GM19397 (cell line): ENCODE results near the gene EMILIN1.
"Not testable (repeated sequence)": the region's sequence is repeated elsewhere in the genome, so short reads cannot be mapped to it uniquely, and the experiment has no call there.

Experiments used
- ATAC-seq: cut with Tn5 transposase; IDR thresholded peaks from one replicate; pipeline ENCODE4 v1.9.1; 2021; ENCODE audit warnings: mild to moderate bottlenecking, moderate library complexity; ENCODE audit not compliant: unreplicated experiment

Gene EMILIN1

DNA sequence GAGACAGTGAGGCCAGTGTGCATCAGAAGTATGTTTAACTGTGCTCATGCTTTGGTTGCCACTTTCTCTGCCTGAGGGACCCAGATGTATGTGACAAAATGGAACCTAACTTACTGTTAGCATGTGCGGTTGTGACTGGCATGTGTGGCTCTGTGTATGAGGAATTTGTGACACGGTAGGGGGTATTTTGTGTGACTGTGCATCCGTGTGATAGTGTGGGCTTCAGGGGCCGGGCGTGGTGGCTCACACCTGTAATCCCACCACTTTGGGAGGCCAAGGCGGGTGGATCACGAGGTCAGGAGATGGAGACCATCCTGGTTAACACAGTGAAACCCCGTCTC lies 40.9 kb downstream of the EMILIN1 start:
- ATAC-seq = not testable (repeated sequence)

DNA sequence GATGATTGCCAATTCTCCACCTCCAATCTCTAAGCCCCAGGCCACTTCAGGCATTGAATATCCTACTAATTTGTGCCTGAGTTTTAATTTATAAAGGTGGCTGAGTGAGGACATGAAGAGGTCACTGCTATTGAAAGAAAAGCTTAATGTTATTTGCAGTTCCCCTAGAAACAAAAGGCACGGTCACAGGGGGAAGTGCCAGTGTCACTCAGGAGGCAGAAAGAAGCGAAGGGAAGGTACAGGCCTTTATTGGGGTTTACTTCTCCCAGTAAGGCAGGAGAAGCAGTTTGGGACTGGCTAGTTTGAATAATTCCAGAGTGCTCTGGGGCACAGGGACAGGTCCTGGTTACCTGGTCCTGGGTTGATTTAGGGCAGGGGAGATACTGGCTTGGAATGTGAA lies 43.5 kb downstream of the EMILIN1 start:
- no peak for ATAC-seq

DNA sequence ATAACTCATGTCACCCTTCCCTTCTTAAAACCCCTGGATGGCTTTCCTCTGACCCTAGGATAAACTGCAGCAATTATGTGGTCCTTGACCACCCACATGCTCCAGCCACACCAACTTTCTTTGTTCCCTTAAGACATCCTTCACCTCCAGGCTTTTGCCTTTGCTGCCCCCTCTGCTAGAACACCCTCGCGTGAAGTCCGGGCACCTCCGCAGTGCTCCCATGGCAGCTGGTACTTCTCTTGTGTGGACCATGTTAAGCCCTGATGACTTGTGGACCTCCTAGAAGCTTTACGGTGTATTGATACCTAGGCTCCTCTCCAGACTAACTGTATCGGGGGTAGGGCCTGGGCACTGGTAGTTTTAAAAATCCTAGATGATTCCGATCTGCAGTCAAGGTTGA lies 44.4 kb downstream of the EMILIN1 start:
- ATAC-seq = no peak

DNA sequence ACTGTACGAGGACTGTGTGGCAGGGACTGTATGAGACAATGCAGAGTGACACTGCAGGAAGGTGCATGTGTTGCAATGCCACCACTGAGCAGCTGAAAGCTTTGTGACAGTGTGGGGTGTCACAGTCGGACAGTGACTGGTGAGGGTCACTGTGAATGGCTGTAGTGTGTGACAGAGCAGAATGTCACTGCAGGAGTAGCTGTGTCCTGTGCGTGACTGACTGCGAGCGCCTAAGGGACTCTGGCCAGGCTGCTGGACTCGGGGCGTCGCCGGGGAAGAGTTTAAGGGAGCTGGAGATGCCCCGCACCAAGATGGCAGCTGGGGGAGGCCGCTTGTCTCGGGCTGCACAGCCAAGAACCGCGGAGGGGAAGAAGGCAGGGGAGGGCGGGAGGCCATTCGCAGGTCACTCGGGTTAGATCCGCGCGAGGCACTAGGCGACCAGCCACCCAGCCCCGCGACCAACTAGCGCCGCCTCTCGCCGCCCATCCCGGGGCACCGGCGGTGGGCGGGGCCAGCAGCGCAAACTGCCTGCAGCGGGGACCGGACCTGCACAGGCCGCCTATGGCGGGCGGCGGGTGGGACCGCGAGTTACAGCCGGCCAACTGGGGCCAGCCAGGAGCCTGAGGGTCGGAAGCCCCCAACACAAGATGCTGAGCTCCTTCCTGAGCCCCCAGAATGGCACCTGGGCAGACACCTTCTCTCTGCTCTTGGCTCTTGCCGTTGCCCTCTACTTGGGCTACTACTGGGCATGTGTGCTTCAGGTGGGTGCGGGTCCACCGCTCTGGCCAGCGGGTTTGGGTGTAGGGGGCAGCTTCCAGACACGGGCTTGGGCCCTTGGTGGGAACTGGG lies 45.1 kb downstream of the EMILIN1 start, which contains the start of gene ABHD1:
TSS of gene ABHD1 (plus strand) at position 514 of the 849 bp plus-strand sequence. CDS start at position 648, 134 bp downstream.
- ATAC-seq = no peak

DNA sequence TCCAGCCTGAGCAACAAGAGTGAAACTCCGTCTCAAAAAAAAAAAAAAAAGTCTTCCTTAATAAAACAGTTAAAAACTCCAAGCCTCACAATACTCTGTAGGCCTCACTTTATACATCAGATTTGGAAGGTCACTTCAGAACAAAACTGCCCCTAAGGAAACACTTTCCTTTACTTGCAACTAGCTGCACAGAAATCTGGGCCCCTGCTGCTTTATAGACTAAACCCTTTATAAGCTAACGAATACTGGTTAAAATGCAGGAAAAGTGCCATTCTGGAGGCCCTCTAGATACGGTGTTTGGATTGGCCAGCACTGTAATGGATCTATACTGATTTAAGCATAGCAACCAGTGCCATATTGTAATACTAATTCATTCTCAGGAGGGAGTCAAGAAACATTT lies 46.7 kb downstream of the EMILIN1 start:
- no peak for ATAC-seq

DNA sequence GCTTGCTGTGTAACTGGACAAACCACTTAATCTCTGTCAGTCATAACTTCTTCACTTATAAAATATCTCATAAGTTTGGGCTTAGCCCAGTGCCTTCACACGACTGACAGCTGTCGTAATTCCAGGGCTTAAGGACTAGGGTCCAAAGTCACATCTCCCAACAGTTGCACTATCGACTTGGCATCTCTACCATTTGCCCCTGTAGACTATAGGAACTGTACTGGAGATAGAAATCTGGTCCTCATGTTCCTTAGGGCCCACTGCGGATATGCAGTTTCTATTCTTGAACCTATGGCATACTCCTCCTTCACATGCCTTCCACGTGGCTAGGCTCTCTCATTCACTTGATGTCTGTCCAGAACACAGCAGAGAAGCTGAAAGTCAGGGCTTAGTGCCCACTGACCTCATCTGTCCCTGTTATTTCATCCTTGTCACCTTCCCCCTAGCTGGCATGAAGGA lies 47.9 kb downstream of the EMILIN1 start:
- ATAC-seq = no peak

DNA sequence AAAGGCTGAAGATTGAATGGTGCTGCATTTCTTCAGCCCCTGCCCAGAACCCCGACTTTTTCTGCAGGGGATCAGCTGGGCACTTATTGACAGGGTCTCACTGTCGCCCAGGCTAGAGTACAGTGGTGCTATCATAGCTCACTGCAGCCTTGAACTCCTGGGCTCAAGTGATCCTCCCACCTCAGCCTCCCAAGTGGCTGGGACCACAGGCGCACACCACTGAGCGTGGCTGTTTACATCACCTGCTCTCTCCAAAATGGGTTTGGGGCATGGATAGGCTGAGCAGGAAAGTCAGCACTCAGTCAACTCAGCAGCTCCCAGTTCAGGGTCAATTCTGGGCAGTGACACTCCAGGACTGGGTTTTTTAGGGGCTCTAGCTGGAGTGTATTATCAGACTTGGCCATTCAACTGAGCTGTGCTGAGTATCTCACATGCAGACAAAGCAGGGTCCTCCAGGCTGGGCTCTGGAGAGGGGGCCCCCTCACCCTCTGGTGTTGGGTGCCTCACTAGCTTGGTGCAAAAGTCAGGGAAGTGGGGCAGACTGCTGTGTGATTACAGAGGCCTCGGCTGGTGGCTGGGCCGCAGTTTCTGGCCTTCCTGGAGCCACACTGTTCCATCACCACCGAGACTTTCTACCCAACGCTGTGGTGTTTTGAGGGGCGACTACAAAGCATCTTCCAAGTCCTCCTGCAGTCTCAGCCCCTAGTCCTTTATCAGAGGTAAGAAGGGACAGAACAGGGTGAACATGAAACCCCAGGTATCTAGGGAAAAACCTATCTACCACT lies 49.7 kb downstream of the EMILIN1 start:
- no peak for ATAC-seq

DNA sequence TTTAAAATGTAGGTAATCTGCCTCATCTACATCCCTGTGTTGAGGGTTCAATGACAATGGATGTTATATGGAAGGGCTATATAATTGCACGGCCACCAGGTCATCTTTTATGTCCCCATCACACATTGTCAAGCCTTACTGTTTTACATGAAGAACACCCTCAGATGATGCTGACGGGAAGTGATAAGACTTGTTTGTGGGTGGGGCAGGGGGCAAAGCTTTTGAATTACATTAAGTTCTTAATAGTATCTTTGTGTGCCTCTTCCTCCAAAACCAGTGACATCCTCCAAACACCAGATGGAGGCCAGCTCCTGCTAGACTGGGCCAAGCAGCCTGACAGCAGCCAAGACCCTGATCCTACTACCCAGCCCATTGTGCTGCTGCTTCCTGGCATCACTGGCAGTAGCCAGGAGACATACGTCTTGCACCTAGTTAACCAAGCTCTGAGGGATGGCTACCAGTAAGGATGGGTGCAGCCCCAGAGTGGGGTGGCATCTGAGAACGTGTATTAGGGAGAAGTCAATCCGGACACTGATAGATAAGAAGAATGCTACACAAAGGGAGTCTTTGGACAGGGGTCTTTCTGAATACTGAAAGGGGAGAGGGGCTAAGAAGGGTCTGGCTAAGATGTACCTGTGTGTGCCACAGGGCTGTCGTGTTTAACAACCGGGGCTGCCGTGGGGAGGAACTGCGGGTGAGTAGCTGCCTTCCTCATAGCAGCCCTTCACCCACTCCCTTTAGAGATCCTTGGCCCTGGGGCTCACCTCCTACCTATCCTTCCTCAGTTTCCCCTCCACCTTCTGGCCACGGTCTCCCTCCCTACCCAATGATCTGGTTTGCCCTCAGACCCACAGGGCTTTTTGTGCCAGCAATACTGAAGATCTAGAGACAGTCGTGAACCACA lies 50.5 kb downstream of the EMILIN1 start:
- no peak for ATAC-seq

DNA sequence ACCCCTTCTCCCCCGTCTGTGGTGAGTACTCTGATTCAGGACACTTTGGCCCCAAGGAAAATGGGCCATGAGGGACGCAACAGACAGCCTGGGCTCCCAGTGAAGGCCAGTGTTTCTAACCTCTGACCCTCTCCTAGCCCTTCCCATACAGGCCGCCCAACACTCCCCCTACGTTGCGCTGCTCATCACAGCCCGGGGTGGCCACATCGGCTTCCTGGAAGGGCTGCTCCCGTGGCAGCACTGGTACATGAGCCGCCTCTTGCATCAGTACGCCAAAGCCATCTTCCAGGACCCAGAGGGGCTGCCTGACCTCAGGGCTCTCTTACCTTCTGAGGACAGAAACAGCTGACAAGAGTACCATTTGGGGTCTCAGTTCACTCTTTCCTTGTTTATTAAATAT lies 52.0 kb downstream of the EMILIN1 start:
- ATAC-seq = no peak

DNA sequence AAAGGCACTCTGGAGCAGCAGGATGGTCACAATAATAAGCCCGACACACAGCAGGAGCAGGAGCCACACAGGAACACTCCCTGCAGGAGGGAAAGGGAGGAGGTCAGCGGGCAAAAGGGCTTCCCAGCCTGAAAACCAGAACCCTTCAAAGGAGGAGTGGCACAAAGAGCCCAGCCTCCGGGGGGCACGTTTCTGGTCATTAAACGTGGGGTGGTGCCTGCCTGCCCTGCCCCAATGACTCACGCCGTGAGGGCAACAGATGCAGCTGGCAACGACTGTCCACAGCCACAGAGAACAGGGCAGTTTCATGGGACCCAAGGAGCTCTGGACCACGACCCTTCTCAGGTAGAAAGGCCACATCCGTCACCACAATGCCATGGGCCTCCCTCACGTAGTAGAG lies 53.0 kb downstream of the EMILIN1 start:
- no peak for ATAC-seq

DNA sequence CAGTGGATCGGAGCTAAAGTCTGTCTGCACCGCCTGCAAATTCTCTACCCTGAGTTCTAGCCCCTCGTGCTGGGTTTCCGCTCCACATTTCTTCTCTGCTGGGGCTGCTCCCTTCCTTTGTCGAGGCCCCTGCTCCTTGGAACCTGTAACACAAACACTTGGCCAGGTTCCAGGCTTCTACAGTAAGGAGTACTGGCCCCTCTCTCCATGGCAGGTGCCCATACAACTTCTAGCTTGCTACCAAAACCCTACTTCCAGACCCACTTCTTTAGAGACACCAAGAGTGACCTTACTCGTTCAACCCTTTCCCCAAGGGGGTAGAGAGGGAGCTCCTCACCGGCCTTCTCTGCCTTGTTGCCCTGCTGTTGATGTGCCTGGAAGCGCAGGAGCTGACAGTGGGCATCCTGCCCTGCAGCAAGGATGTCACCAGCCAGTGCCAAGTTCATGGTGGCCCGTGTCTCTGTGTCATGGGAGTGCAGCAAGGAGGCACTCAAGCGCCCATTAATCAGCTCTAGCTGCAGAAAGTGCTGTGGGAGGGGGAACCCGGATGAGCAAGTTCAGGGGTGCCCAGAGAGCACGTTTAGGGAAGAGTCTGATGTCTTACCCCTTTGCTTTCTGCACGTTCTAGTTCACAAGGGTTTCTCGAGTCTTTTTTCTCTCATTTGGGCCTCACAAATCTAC lies 54.9 kb downstream of the EMILIN1 start:
- ATAC-seq = no peak

DNA sequence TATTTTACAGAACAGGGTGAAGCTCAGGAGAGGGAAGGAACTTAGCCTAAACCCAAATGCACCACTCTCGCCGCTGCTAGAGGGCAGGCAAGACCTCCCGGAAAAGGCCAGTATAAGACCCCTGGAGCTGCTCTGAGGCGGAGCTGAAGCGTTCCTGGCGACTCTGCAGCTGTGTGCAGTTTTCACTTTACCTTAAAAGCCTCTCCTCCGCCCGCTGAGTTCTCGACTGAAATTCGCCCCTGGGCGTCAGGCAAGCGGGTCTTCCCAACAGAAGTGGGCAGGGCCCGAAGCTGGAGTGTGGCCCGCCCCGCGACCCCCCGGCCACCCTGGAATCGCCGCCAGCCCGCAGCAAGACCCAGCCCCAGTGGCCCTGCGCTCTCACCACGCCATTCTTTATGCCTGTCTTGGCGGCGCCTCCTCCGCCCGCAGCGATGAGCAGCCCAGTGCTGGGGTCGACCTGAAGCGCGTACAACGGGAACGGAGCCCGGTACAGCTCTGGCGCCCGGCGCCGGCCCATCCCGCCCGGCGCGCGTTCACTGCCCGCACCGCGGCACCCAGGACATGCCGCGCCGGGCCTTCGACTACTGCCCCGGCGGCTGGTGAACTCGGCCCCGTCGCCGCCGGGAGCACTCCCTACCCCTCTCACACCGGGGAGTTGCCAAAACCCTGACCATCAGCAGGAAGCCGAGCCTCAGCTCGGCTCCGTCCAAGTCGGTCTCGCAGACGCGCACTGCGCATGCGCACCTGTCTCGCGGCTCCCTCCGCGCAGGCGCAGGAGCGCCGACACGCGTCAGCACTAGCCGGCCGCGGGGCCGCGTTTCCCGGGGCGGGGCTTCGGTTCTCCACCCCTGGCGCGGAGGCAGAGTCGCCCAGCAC lies 55.7 kb downstream of the EMILIN1 start, which contains the start of gene PREB:
TSS of gene PREB (minus strand) at position 732 of the 876 bp plus-strand sequence. CDS start at position 517, 215 bp downstream.
- peak; percentile 81 for ATAC-seq

DNA sequence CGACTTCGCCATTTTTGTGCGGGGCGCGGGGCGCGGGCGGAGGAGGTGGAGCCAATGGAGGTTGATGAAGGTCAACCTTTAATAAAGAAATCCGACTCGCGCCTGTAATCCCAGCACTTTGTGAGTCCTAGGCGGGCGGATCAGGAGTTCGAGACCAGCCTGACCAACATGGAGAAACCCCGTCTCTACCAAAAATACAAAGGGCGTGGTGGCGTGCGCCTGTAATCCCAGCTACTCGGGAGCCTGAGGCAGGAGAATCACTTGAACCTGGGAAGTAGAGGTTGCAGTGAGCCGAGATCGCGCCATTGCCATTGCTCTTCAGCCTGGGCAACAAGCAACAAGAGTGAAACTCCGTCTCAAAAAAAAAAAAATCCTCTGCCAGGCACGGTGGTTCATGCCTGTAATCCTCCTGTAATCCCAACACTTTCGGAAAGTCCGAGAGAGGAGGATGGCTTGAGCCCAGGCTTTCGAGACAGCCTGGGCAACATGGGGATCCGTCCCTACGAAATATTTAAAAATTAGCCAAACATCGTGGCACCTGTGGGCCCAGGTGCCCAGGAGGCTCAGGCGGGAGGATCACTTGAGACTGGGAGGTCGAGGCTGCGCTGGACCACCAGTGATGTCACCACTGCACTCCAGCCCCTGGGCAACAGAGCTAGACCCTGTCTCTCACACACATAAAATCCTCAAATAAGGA lies 56.5 kb downstream of the EMILIN1 start:
- no peak for ATAC-seq

DNA sequence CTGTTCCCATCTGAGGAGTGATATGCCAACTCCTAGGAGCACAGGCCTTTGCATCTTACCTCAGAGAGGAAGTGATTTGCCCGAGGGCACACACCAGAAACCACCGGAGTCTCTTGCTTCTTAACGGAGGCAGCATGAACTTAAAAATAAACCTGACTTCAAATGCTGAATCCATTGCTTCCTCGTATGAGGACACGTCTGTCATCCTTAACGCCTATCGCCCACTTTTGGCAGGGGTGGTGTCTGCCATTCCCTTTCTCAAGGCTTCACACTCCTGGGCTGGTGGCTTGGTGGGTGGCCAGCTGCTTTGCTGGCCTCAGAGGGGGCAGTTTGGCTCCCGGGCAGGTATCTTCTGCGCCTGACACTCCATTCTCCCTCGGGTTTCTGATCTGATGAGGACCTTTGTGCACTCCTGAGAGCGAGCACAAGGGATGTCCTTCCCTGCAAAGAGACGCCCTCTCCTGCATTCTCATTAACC lies 57.1 kb downstream of the EMILIN1 start:
- ATAC-seq = no peak
